ENCODE results near the gene PITPNB.

DNA sequence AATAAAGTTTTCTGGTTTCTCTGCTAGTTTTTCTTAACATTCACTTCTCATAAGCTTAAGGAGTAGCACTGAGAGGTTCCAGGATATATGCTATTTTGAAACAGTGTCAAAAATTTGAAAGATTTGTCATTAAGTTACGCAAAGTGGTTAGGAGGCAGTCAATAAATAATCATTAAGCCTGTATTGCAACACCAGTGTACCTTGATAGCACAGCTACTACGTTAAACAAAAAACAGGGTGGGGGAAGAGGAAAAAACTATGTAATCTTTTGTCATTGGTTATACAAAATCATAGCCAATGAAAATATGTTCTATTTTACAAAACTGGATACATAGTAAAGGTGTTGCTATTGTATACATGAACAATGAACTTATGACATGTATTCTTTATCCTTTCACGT lies 30.4 kb upstream of the PITPNB start:
- TF ChIP-seq, protein P1, sequence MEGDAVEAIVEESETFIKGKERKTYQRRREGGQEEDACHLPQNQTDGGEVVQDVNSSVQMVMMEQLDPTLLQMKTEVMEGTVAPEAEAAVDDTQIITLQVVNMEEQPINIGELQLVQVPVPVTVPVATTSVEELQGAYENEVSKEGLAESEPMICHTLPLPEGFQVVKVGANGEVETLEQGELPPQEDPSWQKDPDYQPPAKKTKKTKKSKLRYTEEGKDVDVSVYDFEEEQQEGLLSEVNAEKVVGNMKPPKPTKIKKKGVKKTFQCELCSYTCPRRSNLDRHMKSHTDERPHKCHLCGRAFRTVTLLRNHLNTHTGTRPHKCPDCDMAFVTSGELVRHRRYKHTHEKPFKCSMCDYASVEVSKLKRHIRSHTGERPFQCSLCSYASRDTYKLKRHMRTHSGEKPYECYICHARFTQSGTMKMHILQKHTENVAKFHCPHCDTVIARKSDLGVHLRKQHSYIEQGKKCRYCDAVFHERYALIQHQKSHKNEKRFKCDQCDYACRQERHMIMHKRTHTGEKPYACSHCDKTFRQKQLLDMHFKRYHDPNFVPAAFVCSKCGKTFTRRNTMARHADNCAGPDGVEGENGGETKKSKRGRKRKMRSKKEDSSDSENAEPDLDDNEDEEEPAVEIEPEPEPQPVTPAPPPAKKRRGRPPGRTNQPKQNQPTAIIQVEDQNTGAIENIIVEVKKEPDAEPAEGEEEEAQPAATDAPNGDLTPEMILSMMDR (IDR thresholded peaks at IDR 0.05): no peak
- TF ChIP-seq POLR2A (IDR thresholded peaks at IDR 0.05): no peak

Measured in breast epithelium (tissue), 3 donors.